Neural progenitor cell (in vitro differentiated cells): ENCODE measurements around the gene ZNF385A.

Experiments
- EZH2 ChIP-seq: fragments of 200-600 bp; sonication (generic); IDR thresholded peaks from 2 replicates; pipeline ENCODE4 v1.6.1; 2017; ENCODE audit warnings: antibody characterized with exemption, mild to moderate bottlenecking, moderate library complexity
- EZH2phosphoT487 ChIP-seq: fragments of 200-600 bp; sonication (generic); IDR thresholded peaks from 2 replicates; pipeline ENCODE4 v1.6.1; 2017; ENCODE audit warnings: antibody characterized with exemption
- TF ChIP-seq, protein P1 (sequence below): fragments of 200-600 bp; sonication (generic); IDR thresholded peaks from 2 replicates; pipeline ENCODE4 v1.5.1; 2017; ENCODE audit warnings: antibody characterized with exemption, mild to moderate bottlenecking

DNA sequence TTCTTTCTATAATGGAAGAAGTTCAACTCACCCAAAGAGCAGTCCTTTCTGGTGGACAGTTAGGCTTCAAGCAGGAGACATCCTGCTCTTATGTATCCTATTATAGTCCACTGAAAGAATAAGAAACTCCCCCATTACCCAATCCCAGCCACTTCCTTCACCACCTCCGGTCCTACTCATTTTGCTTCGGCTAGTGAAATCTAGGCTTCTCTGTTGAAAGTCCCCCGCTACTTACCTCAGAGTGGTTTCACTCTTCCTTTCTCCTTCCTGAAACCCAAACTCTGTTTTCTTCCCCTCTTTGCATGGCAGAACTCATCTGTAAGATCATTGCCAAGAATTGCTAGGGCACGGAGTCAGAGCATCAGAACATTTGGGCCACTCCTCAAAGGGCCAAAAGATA, 20.1 kb downstream of the ZNF385A start, which contains the start of gene GPR84:
- TF ChIP-seq, protein P1, sequence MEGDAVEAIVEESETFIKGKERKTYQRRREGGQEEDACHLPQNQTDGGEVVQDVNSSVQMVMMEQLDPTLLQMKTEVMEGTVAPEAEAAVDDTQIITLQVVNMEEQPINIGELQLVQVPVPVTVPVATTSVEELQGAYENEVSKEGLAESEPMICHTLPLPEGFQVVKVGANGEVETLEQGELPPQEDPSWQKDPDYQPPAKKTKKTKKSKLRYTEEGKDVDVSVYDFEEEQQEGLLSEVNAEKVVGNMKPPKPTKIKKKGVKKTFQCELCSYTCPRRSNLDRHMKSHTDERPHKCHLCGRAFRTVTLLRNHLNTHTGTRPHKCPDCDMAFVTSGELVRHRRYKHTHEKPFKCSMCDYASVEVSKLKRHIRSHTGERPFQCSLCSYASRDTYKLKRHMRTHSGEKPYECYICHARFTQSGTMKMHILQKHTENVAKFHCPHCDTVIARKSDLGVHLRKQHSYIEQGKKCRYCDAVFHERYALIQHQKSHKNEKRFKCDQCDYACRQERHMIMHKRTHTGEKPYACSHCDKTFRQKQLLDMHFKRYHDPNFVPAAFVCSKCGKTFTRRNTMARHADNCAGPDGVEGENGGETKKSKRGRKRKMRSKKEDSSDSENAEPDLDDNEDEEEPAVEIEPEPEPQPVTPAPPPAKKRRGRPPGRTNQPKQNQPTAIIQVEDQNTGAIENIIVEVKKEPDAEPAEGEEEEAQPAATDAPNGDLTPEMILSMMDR: no peak
- TF ChIP-seq EZH2 (no peak), EZH2phosphoT487 (no peak)
